Adrenal gland (tissue), 5 donors: ENCODE data around the gene IFNA13.

Experiments used
- CTCF ChIP-seq, 6 experiments: fragments of 450-650 bp in 4 of 6; fragments of 200-600 bp in 2 of 6; sonication (generic) in 1 of 6; IDR thresholded peaks; 1 replicate in 5 of 6; 2 replicates in 1 of 6; pipeline versions ENCODE4 v1.5.1 to v1.8.0; 2016 to 2021; ENCODE audit warnings: antibody characterized with exemption in 6 of 6, mild to moderate bottlenecking in 2 of 6, moderate library complexity in 1 of 6
- POLR2A ChIP-seq, 2 donors: fragments of 450-650 bp; IDR thresholded peaks; one replicate each; pipeline ENCODE4 v1.6.1; 2017; ENCODE audit warnings: antibody characterized with exemption in 2 of 2, mild to moderate bottlenecking in 2 of 2, moderate library complexity in 1 of 2
- donor health status: DM: no; HTN: no; CAD: no.

DNA sequence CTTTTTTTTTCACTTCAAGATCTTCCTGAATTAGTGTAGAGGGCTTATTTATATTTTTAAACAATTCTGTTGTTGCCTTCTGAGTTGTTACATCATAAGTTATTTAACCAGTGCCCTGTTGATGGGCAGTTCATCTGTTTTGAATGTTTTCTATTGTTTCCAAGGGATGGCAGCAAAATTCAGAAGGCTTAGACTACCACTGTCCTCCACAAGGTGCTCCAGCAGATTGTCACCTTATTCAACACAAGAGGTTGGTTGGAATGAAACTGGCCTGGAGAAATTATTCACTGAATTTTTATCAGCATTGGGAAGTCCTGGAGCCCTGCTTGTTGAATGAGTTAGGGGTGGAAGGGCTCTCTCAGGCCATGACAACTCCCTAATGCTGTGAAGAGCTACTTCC, 31.4 kb downstream of the IFNA13 start:
- TF ChIP-seq CTCF (IDR thresholded peaks at IDR 0.05): no peak
- TF ChIP-seq POLR2A (IDR thresholded peaks at IDR 0.05): no peak
